ENCODE measurements around the gene SCNN1A. TPM values are rescaled to one million over a fixed set of nuclear protein-coding genes. Genes with fewer than 3 reads are reported as not detected.

SCNN1A gene
- total and polyA plus RNA-seq, 2 of the 13 experiments (the other 11 are each of a cell fraction or from before 2014, with no cell fraction given), result 1.5 to 14.6 TPM

DNA sequence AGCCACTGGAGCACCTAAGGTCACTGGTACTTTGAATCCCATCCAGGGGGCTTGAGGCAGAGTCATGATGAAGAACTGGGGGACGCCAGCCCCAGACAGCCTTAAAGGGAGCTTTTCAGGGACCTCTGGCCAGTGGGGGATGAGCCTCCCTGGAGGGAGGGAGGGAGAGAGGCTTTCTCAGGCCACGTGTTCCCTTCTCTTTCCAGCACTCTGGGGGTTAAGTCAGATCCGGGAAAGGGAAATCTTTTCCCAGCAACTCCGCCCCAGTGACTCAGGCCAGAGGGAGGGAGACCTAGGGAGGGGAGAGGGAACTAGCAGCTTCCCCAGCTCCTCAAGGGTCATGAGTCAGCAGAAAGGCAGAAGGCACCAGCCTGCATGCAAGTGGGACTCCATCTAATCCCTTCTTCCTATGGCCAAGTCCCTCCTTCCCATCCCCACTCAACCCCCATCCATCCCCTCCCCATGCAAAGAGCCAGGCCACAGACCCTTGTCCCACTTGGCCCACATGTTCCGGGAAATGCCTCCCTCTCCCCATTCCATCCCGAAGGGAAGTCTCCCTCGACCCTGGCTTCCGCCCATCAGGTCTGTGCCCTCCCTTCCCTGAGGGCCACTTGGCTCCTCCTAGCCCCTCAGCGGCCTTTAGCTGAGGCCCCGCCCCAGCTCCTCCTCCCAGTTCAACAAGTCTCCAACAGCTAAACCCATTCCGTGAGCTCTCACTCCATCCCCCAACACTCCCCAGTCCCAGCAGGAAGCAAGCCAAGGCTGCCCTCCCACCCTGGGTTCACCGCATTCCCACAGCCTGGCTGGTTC lies 39.1 kb downstream of the SCNN1A start (continued):
- TF ChIP-seq, protein P1, sequence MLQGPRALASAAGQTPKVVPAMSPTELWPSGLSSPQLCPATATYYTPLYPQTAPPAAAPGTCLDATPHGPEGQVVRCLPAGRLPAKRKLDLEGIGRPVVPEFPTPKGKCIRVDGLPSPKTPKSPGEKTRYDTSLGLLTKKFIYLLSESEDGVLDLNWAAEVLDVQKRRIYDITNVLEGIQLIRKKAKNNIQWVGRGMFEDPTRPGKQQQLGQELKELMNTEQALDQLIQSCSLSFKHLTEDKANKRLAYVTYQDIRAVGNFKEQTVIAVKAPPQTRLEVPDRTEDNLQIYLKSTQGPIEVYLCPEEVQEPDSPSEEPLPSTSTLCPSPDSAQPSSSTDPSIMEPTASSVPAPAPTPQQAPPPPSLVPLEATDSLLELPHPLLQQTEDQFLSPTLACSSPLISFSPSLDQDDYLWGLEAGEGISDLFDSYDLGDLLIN (CRISPR knock-in tag; IDR thresholded peaks at IDR 0.05; ENCODE audit: borderline replicate concordance), result no peak
- TF ChIP-seq PCBP1 (IDR thresholded peaks at IDR 0.05; ENCODE audit: borderline replicate concordance, low read depth, low read length) (0 out of 2 replicates have a peak, but pooled peaks have one; percentile 53), ARNT2 (CRISPR knock-in tag; IDR thresholded peaks at IDR 0.05; ENCODE audit: low read depth) (0 out of 2 replicates have a peak, but pooled peaks have one; percentile 32), PCBP2 (optimal IDR thresholded peaks at IDR 0.05; ENCODE audit: low read depth, low read length, poor library complexity, severe bottlenecking) (peak; percentile 22), NFKBIZ (CRISPR knock-in tag; IDR thresholded peaks at IDR 0.05) (peak; percentile 100), HOMEZ (CRISPR knock-in tag; IDR thresholded peaks at IDR 0.05; ENCODE audit: low read depth) (no peak), MYC (CRISPR knock-in tag; IDR thresholded peaks at IDR 0.05; ENCODE audit: borderline replicate concordance) (peak; percentile 87; the same call in 1 of the 2 replicates), MIER3 (CRISPR knock-in tag; IDR thresholded peaks at IDR 0.05; ENCODE audit: borderline replicate concordance) (peak; percentile 18), ZNF703 (CRISPR knock-in tag; IDR thresholded peaks at IDR 0.05; ENCODE audit: borderline replicate concordance) (no peak), ZBTB33 (CRISPR knock-in tag; IDR thresholded peaks at IDR 0.05) (peak; percentile 53; the same call in 1 of the 2 replicates), ZNF34 (CRISPR knock-in tag; IDR thresholded peaks at IDR 0.05; ENCODE audit: borderline replicate concordance) (peak; percentile 83; the same call in 1 of the 2 replicates), YEATS4 (CRISPR knock-in tag; IDR thresholded peaks at IDR 0.05; ENCODE audit: borderline replicate concordance) (peak; percentile 83), ZNF414 (CRISPR knock-in tag; IDR thresholded peaks at IDR 0.05) (0 out of 2 replicates have a peak, but pooled peaks have one; percentile 10), NFIB (CRISPR knock-in tag; IDR thresholded peaks at IDR 0.05; ENCODE audit: borderline replicate concordance) (no peak), ZNF747 (CRISPR knock-in tag; IDR thresholded peaks at IDR 0.05; ENCODE audit: borderline replicate concordance) (peak; percentile 69), HOXA3 (CRISPR knock-in tag; IDR thresholded peaks at IDR 0.05) (no peak; the same call in 1 of the 2 replicates), SP4 (CRISPR knock-in tag; IDR thresholded peaks at IDR 0.05) (peak; percentile 69), ZGPAT (CRISPR knock-in tag; IDR thresholded peaks at IDR 0.05) (peak; percentile 69), TEAD3 (CRISPR knock-in tag; optimal IDR thresholded peaks at IDR 0.05; ENCODE audit: borderline replicate concordance) (peak; percentile 59), FOXO1 (CRISPR knock-in tag; IDR thresholded peaks at IDR 0.05) (no peak; the same call in 1 of the 2 replicates), ZNF337 (CRISPR knock-in tag; IDR thresholded peaks at IDR 0.05; ENCODE audit: borderline replicate concordance, low read depth) (no peak), HMG20B (CRISPR knock-in tag; conservative IDR thresholded peaks at IDR 0.05) (0 out of 2 replicates have a peak, but pooled peaks have one; percentile 9)

Measured in HepG2 (cell line).